Measurements from ENCODE around the gene KDM5C.
A peak's percentile ranks its signal among the peaks of the same experiment; 100 is the strongest.

The KDM5C gene

DNA sequence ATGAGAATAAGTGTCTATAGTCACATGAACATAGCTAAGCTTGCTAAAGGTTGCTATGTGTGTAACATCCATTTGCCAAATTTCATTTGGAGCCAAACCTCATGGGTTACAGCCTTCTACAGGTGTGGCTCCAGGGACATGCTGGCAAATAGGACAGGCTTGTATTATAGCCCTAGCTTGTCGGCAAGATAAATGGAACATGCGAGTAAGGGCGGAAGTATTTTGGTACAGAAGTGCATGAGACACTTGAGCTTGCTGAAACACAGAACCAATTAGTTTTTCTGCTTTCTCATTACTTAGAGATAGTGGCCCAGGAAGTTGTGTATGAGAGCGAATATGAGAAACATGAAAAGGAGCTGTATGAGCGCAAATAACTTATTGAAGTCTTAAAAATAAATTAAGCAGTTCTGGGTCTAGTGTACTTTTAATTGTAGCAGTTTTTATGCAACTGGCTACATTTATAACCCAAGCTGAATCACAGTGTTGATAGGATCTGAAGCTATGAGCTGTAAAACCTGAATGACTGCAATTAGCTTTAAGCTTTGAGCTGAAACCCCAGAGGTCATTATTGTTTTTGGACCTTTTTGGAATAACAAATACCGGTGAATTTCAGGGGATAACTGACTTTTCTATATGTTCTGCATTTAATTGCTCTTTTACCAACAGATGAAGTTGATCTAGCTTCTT is 64.6 kb downstream of the KDM5C start:
- H2BK120ac ChIP-seq (ENCODE audit: insufficient read depth, low read length, poor library complexity), result no peak overlapping the region
- H3K27me3 ChIP-seq (ENCODE audit: insufficient read depth, low read length), result no peaks in the 10 kb centered on the region
- no peaks in the 10 kb centered on the region for H3K4me1 ChIP-seq (ENCODE audit: control insufficient read depth in 1 of 2, insufficient read depth in 2 of 2, low read length in 2 of 2)
- no peak overlapping the region for H2BK12ac ChIP-seq (ENCODE audit: low read length)
- no peak overlapping the region for H3K4ac ChIP-seq (ENCODE audit: low read depth, low read length)
- H3K18ac ChIP-seq (ENCODE audit: low read length), result no peak overlapping the region
- no peak overlapping the region for H3K4me3 ChIP-seq (ENCODE audit: low read depth, low read length)
- no peak overlapping the region for H3K9ac ChIP-seq (ENCODE audit: low read length)
- no peak overlapping the region for H4K91ac ChIP-seq (ENCODE audit: low read depth, low read length)
- H3K4me2 ChIP-seq (ENCODE audit: low read length), result no peak overlapping the region
- H3K14ac ChIP-seq (ENCODE audit: low read length), result no peak overlapping the region
- H4K12ac ChIP-seq (ENCODE audit: low read depth, low read length), result no peak overlapping the region
- no peak overlapping the region for H3K23ac ChIP-seq (ENCODE audit: low read length)
- H3K9me3 ChIP-seq (ENCODE audit: insufficient read depth, low read depth, low read length), result no peaks in the 10 kb centered on the region
- H3K27ac ChIP-seq (ENCODE audit: low read depth, low read length), result no peak overlapping the region
- no peak overlapping the region for H2AFZ ChIP-seq (ENCODE audit: insufficient read depth, low read length, poor library complexity)
- no peak overlapping the region for H2AK5ac ChIP-seq (ENCODE audit: low read length)
- peak; percentile 6 to 50 for DNase-seq
- no peak overlapping the region for H2BK5ac ChIP-seq (ENCODE audit: low read depth, low read length, poor library complexity)
- H4K8ac ChIP-seq (ENCODE audit: low read depth, low read length), result no peak overlapping the region
- no peaks in the 10 kb centered on the region for H3K79me1 ChIP-seq (ENCODE audit: low read length)
- H3K36me3 ChIP-seq (ENCODE audit: control insufficient read depth in 1 of 2, insufficient read depth in 2 of 2, low read length in 2 of 2), result no peaks in the 10 kb centered on the region
- WGBS (ENCODE audit: extremely low coverage, insufficient coverage, insufficient read length), result no CpG with 5 or more reads among the region's 6 CpGs
- H3K79me2 ChIP-seq (ENCODE audit: control insufficient read depth, insufficient read depth, low read length, poor library complexity), result no peaks in the 10 kb centered on the region

DNA sequence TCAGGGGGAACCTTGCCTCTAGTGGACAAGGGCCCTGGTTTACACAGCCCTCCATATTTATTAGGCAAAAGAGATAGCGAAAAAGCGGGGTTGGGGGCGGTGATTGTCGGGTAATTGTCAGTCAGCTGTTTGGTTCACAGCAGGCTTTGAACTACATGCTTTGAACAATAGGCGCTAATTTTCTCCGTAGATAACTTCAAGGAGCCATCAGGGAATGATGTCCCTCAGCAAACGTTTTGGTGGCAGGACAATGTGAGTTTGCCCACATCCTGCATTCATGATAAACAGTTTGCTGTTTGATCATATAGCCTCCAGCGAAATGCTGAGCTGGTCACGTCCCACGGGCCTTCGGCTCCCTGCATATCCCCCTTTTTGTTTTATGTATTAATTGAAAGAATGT is 65.8 kb downstream of the KDM5C start:
- Histone ChIP-seq H4K8ac (ENCODE audit: low read depth, low read length) (no peak overlapping the region), H2BK120ac (ENCODE audit: insufficient read depth, low read length, poor library complexity) (no peak overlapping the region), H3K36me3 (ENCODE audit: control insufficient read depth in 1 of 2, insufficient read depth in 2 of 2, low read length in 2 of 2) (no peaks in the 10 kb centered on the region), H2BK5ac (ENCODE audit: low read depth, low read length, poor library complexity) (no peak overlapping the region), H2AFZ (ENCODE audit: insufficient read depth, low read length, poor library complexity) (no peak overlapping the region), H3K79me2 (ENCODE audit: control insufficient read depth, insufficient read depth, low read length, poor library complexity) (no peaks in the 10 kb centered on the region), H4K91ac (ENCODE audit: low read depth, low read length) (no peak overlapping the region), H3K4ac (ENCODE audit: low read depth, low read length) (no peak overlapping the region), H3K27ac (ENCODE audit: low read depth, low read length) (no peak overlapping the region), H3K18ac (ENCODE audit: low read length) (no peak overlapping the region), H4K12ac (ENCODE audit: low read depth, low read length) (no peak overlapping the region), H3K4me3 (ENCODE audit: low read depth, low read length) (no peak overlapping the region), H3K27me3 (ENCODE audit: insufficient read depth, low read length) (no peaks in the 10 kb centered on the region), H2BK12ac (ENCODE audit: low read length) (no peak overlapping the region), H2AK5ac (ENCODE audit: low read length) (no peak overlapping the region), H3K79me1 (ENCODE audit: low read length) (no peaks in the 10 kb centered on the region), H3K4me2 (ENCODE audit: low read length) (no peak overlapping the region), H3K23ac (ENCODE audit: low read length) (no peak overlapping the region), H3K14ac (ENCODE audit: low read length) (no peak overlapping the region), H3K4me1 (ENCODE audit: control insufficient read depth in 1 of 2, insufficient read depth in 2 of 2, low read length in 2 of 2) (no peaks in the 10 kb centered on the region), H3K9ac (ENCODE audit: low read length) (no peak overlapping the region), H3K9me3 (ENCODE audit: insufficient read depth, low read depth, low read length) (no peaks in the 10 kb centered on the region)
- DNase-seq, result peak in 1 of 2 donors; percentile 26
- no CpG with 5 or more reads among the region's 11 CpGs for WGBS (ENCODE audit: extremely low coverage, insufficient coverage, insufficient read length)

DNA sequence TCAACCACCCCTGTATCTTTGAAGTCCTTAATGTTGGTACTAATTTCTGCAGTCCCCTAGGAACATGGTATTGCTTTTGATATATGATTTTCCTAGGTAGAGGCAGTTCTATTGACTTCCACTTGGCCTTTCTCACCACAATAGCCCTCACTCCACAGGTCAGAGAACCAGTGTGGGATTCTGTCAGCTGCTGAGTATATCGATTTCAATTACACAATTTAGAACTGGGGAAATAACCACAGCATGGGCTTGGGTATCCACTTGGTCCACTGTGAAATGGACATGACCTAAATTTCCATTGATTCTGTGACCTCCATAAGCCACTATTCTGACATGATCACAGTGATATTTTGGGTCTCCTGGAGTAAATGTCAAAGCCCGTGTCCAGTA is 68.8 kb downstream of the KDM5C start:
- H2BK5ac ChIP-seq (ENCODE audit: low read depth, low read length, poor library complexity), result no peak overlapping the region
- no CpG with 5 or more reads among the region's 2 CpGs for WGBS (ENCODE audit: extremely low coverage, insufficient coverage, insufficient read length)
- no peak overlapping the region for H4K12ac ChIP-seq (ENCODE audit: low read depth, low read length)
- no peak overlapping the region for H3K18ac ChIP-seq (ENCODE audit: low read length)
- H2BK12ac ChIP-seq (ENCODE audit: low read length), result no peak overlapping the region
- no peaks in the 10 kb centered on the region for H3K9me3 ChIP-seq (ENCODE audit: insufficient read depth, low read depth, low read length)
- no peak overlapping the region for H2BK120ac ChIP-seq (ENCODE audit: insufficient read depth, low read length, poor library complexity)
- no peak overlapping the region for H3K27ac ChIP-seq (ENCODE audit: low read depth, low read length)
- H2AK5ac ChIP-seq (ENCODE audit: low read length), result no peak overlapping the region
- no peaks in the 10 kb centered on the region for H3K4me1 ChIP-seq (ENCODE audit: control insufficient read depth in 1 of 2, insufficient read depth in 2 of 2, low read length in 2 of 2)
- no peak overlapping the region for H3K4me3 ChIP-seq (ENCODE audit: low read depth, low read length)
- H3K14ac ChIP-seq (ENCODE audit: low read length), result no peak overlapping the region
- no peaks in the 10 kb centered on the region for H3K27me3 ChIP-seq (ENCODE audit: insufficient read depth, low read length)
- DNase-seq, result no peak
- H4K91ac ChIP-seq (ENCODE audit: low read depth, low read length), result no peak overlapping the region
- no peak overlapping the region for H4K8ac ChIP-seq (ENCODE audit: low read depth, low read length)
- no peak overlapping the region for H3K4ac ChIP-seq (ENCODE audit: low read depth, low read length)
- H3K23ac ChIP-seq (ENCODE audit: low read length), result no peak overlapping the region
- H3K79me2 ChIP-seq (ENCODE audit: control insufficient read depth, insufficient read depth, low read length, poor library complexity), result no peaks in the 10 kb centered on the region
- no peak overlapping the region for H2AFZ ChIP-seq (ENCODE audit: insufficient read depth, low read length, poor library complexity)
- no peaks in the 10 kb centered on the region for H3K79me1 ChIP-seq (ENCODE audit: low read length)
- H3K36me3 ChIP-seq (ENCODE audit: control insufficient read depth in 1 of 2, insufficient read depth in 2 of 2, low read length in 2 of 2), result no peaks in the 10 kb centered on the region
- H3K4me2 ChIP-seq (ENCODE audit: low read length), result no peak overlapping the region
- no peak overlapping the region for H3K9ac ChIP-seq (ENCODE audit: low read length)

DNA sequence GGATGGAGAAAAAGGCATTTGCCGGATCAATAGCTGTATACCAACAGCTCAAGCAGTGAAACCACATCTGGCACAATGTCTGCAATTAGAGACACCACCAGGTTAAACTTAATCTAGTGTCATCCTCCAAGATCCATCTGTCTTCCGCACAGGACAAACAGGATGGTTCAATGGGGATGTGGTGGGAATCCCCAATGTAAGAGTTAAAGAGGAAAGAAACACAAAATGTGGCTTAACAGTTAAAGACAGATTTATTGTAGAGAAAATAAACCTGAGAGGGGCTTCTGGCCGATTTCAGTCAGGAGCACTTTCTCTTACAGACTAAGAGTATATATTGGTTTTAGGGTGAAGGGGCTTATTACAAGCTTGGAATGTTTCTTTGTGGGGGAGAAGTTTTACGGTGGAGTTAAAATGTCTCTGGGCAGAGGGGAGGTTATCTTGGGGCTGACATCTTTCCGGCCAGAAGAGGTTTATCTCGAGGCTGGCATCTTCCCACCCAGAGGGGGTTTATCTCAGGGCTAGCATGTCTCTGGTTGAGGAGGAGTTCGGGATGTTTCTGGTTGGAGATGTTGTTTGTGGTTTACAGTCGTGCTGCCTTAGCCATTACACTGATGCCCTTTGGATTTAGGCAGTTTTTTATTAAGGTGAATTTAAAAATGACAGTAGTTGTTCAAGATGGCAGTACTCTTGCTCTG is 69.3 kb downstream of the KDM5C start:
- Histone ChIP-seq H3K18ac (ENCODE audit: low read length) (no peak overlapping the region), H3K79me2 (ENCODE audit: control insufficient read depth, insufficient read depth, low read length, poor library complexity) (no peaks in the 10 kb centered on the region), H3K14ac (ENCODE audit: low read length) (no peak overlapping the region), H3K27me3 (ENCODE audit: insufficient read depth, low read length) (no peaks in the 10 kb centered on the region), H4K12ac (ENCODE audit: low read depth, low read length) (no peak overlapping the region), H2AFZ (ENCODE audit: insufficient read depth, low read length, poor library complexity) (no peak overlapping the region), H3K4me3 (ENCODE audit: low read depth, low read length) (no peak overlapping the region), H3K36me3 (ENCODE audit: control insufficient read depth in 1 of 2, insufficient read depth in 2 of 2, low read length in 2 of 2) (no peaks in the 10 kb centered on the region), H4K8ac (ENCODE audit: low read depth, low read length) (no peak overlapping the region), H3K9me3 (ENCODE audit: insufficient read depth, low read depth, low read length) (no peaks in the 10 kb centered on the region), H3K79me1 (ENCODE audit: low read length) (no peaks in the 10 kb centered on the region), H3K4me1 (ENCODE audit: control insufficient read depth in 1 of 2, insufficient read depth in 2 of 2, low read length in 2 of 2) (no peaks in the 10 kb centered on the region), H3K27ac (ENCODE audit: low read depth, low read length) (no peak overlapping the region), H2AK5ac (ENCODE audit: low read length) (no peak overlapping the region), H3K4me2 (ENCODE audit: low read length) (no peak overlapping the region), H4K91ac (ENCODE audit: low read depth, low read length) (no peak overlapping the region), H2BK5ac (ENCODE audit: low read depth, low read length, poor library complexity) (no peak overlapping the region), H2BK120ac (ENCODE audit: insufficient read depth, low read length, poor library complexity) (no peak overlapping the region), H3K23ac (ENCODE audit: low read length) (no peak overlapping the region), H3K4ac (ENCODE audit: low read depth, low read length) (no peak overlapping the region), H2BK12ac (ENCODE audit: low read length) (no peak overlapping the region), H3K9ac (ENCODE audit: low read length) (no peak overlapping the region)
- WGBS (ENCODE audit: extremely low coverage, insufficient coverage, insufficient read length), result no CpG with 5 or more reads among the region's 8 CpGs
- no peak for DNase-seq

Measured in trophoblast cell (in vitro differentiated cells and primary cell).